GM12878 (cell line): ENCODE data around the gene CSPG5. TPM values are rescaled to one million over a fixed set of nuclear protein-coding genes. Genes with fewer than 3 reads are reported as not detected.

Experiments
- ATAC-seq: fragments of 200-7000 bp; cut with Tn5 transposase; 3 replicates; pipeline ENCODE4 v1.9.1; 2020; ENCODE audit warnings: mild to moderate bottlenecking, moderate library complexity
- BruUV-seq: library from RNA; stranded (reverse); fragments of 400-500 nt; replicated peaks from 2 replicates; lab custom pipeline; 2021; lab: Mats Ljungman, UMichigan
- CTCF ChIA-PET: fragments of 300-600 bp; sonication (Branson Sonifier 250); formaldehyde crosslinking; extraction: SDS; loops from one replicate; lab custom pipeline; 2021; ENCODE audit warnings: inconsistent platforms; lab: Yijun Ruan, JAX
- POLR2A ChIA-PET: fragments of 350-600 bp; formaldehyde crosslinking; extraction: SDS; loops from one replicate; lab custom pipeline; 2021; ENCODE audit warnings: inconsistent platforms; lab: Charles Lee
- RAD21 ChIA-PET: fragments of 300-600 bp; sonication (Branson Sonifier 250); formaldehyde crosslinking; loops from one replicate; lab custom pipeline; 2023; ENCODE audit warnings: antibody characterized with exemption; ENCODE audit not compliant: unreplicated experiment; lab: Charles Lee
- SMC1A ChIA-PET: fragments of 300-600 bp; sonication (Branson Sonifier 250); formaldehyde crosslinking; loops from one replicate; lab custom pipeline; 2023; ENCODE audit not compliant: unreplicated experiment, uncharacterized antibody; lab: Charles Lee
- DNase-seq: peaks from one replicate; pipeline ENCODE4 v3.0.0-alpha.2; 2011; ENCODE audit warnings: low read depth, low spot score
- FAIRE-seq: peaks from 3 replicates; lab custom pipeline; 2011; peaks lifted over from hg19 to GRCh38; lab: Jason Lieb, UNC
- H2AFZ ChIP-seq: 2 replicates; pipeline ENCODE4 v1.6.0; 2011; ENCODE audit warnings: low read depth, low read length, control low read depth; ENCODE audit not compliant: control insufficient read depth
- H3K27ac ChIP-seq: 2 replicates; pipeline ENCODE4 v1.5.1; 2011; ENCODE audit warnings: control low read depth; ENCODE audit not compliant: control insufficient read depth, insufficient read depth
- H3K27me3 ChIP-seq, 2 experiments: replicated peaks in 1 of 2; 2 replicates each; pipeline versions ENCODE4 v1.6.0 to v1.6.1; 2011; ENCODE audit warnings: low read length in 1 of 2; ENCODE audit not compliant: control insufficient read depth in 2 of 2, insufficient read depth in 2 of 2
- H3K36me3 ChIP-seq, 2 experiments: 2 replicates each; pipeline ENCODE4 v1.5.1; 2011; ENCODE audit warnings: low read length in 1 of 2; ENCODE audit not compliant: control insufficient read depth in 2 of 2, insufficient read depth in 2 of 2
- H3K4me1 ChIP-seq: 2 replicates; pipeline ENCODE4 v1.6.1; 2011; ENCODE audit warnings: mild to moderate bottlenecking, low read length, moderate library complexity, mixed read lengths; ENCODE audit not compliant: control insufficient read depth, insufficient read depth
- H3K4me2 ChIP-seq: 2 replicates; pipeline ENCODE4 v1.6.0; 2011; ENCODE audit warnings: control low read depth; ENCODE audit not compliant: control insufficient read depth, insufficient read depth
- H3K4me3 ChIP-seq: fragments of 200-600 bp; sonication (generic); 2 replicates; pipeline ENCODE4 v1.5.1; 2016
- H3K79me2 ChIP-seq: 2 replicates; pipeline ENCODE4 v1.6.0; 2011; ENCODE audit warnings: low read length; ENCODE audit not compliant: control insufficient read depth, insufficient read depth
- H3K9ac ChIP-seq: 2 replicates; pipeline ENCODE4 v1.8.0; 2011; ENCODE audit warnings: low read length, control low read depth, mixed read lengths; ENCODE audit not compliant: control insufficient read depth, insufficient read depth
- H3K9me3 ChIP-seq: replicated peaks from 3 replicates; pipeline ENCODE4 v1.5.1; 2011; ENCODE audit warnings: mild to moderate bottlenecking, low read length; ENCODE audit not compliant: control insufficient read depth, insufficient read depth
- H4K20me1 ChIP-seq: 2 replicates; pipeline ENCODE4 v1.6.0; 2011; ENCODE audit not compliant: control insufficient read depth, insufficient read depth
- LARP7 ChIP-seq: fragments of 450-650 bp; IDR thresholded peaks from 2 replicates; pipeline ENCODE4 v1.6.1; 2017; ENCODE audit warnings: mild to moderate bottlenecking
- MTA2 ChIP-seq: fragments of 450-650 bp; IDR thresholded peaks from 2 replicates; pipeline ENCODE4 v1.6.1; 2016; ENCODE audit warnings: low read depth, mild to moderate bottlenecking, moderate library complexity
- RAD51 ChIP-seq: fragments of 450-650 bp; IDR thresholded peaks from 2 replicates; pipeline ENCODE4 v1.6.1; 2016; ENCODE audit warnings: moderate library complexity, mild to moderate bottlenecking, inconsistent platforms
- ZBTB4 ChIP-seq: fragments of 450-650 bp; formaldehyde crosslinking; IDR thresholded peaks from 2 replicates; pipeline ENCODE4 v1.4.0; 2022; ENCODE audit warnings: mild to moderate bottlenecking, moderate library complexity
- WGBS: methylation state at CpG from one replicate; pipeline ENCODE4 v1.1.6; 2016; ENCODE audit warnings: low lambda C conversion rate; ENCODE audit not compliant: insufficient replicate concordance, insufficient coverage; ENCODE audit errors: missing lambda C conversion rate; 5-methylcytosine and 5-hydroxymethylcytosine counted together
- in situ Hi-C: fragments of 300-500 bp; cut with MboI; formaldehyde crosslinking; loops from 9 replicates; pipeline ENCODE4 v1.14.3; 2018; ENCODE audit warnings: mixed read lengths
- intact Hi-C: fragments of 100-400 bp; cut with micrococcal nuclease; formaldehyde crosslinking; loops from one replicate; pipeline ENCODE4 v1.14.2; 2022; ENCODE audit not compliant: unreplicated experiment
- polyA plus RNA-seq, 11 experiments: library from polyadenylated mRNA; depleted of rRNA in 4 of 11; unstranded in 6 of 11; stranded (reverse) in 5 of 11; fragments of >200 nt; fragmentation: Nextera tagmentation in 4 of 11; fragmentation: Illumina TruSeq in 1 of 11; extraction: Ambion mirVana in 4 of 11; extraction: Trizol in 1 of 11; gene quantifications; 1 replicate in 1 of 11; 2 replicates in 10 of 11; pipeline versions ENCODE4 v1.2.1 to v1.2.3, GENCODE V29; 2011 to 2016; ENCODE audit warnings: inconsistent platforms in 2 of 11, missing spikeins in 2 of 11, low read depth in 1 of 11
- total RNA-seq, 4 experiments: library from RNA; depleted of rRNA in 3 of 4; stranded (reverse); fragments of >200 nt in 3 of 4; fragmentation: Illumina TruSeq in 1 of 4; extraction: Trizol in 1 of 4; gene quantifications; 2 replicates each; pipeline versions ENCODE4 v1.2.1 to v1.2.3, GENCODE V29; 2013 to 2021

Gene CSPG5
- total and polyA plus RNA-seq, 10 of the 15 experiments (the other 5 are each of a cell fraction or from before 2014, with no cell fraction given) = 0.08 to 0.17 TPM; not detected in 8

- TF ChIP-seq ZBTB4 (CRISPR knock-in tag) = no peak
- no peak for TF ChIP-seq MTA2
These were observed 44.6 kb downstream of the CSPG5 start (continued) for GRCh38 chr3:47533996-47534454.

GRCh38 chr3:47533481-47533880, 45.2 kb downstream of the CSPG5 start:
- intact Hi-C loops = no loop called here
- H3K27ac ChIP-seq = no peak overlapping the region
- no peaks in the 10 kb centered on the region for H3K9me3 ChIP-seq
- no TSS peak for BruUV-seq
- H3K27me3 ChIP-seq = no peaks in the 10 kb centered on the region
- DNase-seq = no peak
- H3K4me3 ChIP-seq = no peak overlapping the region
- ChIA-PET SMC1A (interaction anchor here (0.6 to 2.8 kb wide), 6 partner anchors 11 to 580 kb away, joined by 3 to 13 read pairs (median 3); no protein-coding TSS in a partner anchor), CTCF (interaction anchor here (0.6 to 1.9 kb wide), 6 partner anchors 11 to 510 kb away, joined by 3 to 8 read pairs (median 4); no protein-coding TSS in a partner anchor), POLR2A (interaction anchor here (0.6 kb wide), 1 partner anchor 246 kb away, joined by 4 read pairs; no protein-coding TSS in a partner anchor), RAD21 (interaction anchor here (0.7 to 1.3 kb wide), 4 partner anchors 10 to 255 kb away, joined by 3 to 7 read pairs (median 4); no protein-coding TSS in a partner anchor)
- H3K4me1 ChIP-seq = no peaks in the 10 kb centered on the region
- FAIRE-seq = peak; percentile 59
- 40% methylated on average over 2 of the region's 2 CpGs for WGBS
- no peaks in the 10 kb centered on the region for H4K20me1 ChIP-seq
- peak; percentile 32; the same call in 1 of the 2 replicates for TF ChIP-seq RAD51
- no peak for TF ChIP-seq LARP7
- H3K4me2 ChIP-seq = no peak overlapping the region
- H3K79me2 ChIP-seq = no peaks in the 10 kb centered on the region
- in situ Hi-C loops = no loop called here
- no peaks in the 10 kb centered on the region for H3K36me3 ChIP-seq
- H3K9ac ChIP-seq = no peak overlapping the region
- no peak overlapping the region for H2AFZ ChIP-seq
- peak; percentile 46; the same call in 2 of the 3 replicates for ATAC-seq
